HCT116 (cell line): ENCODE results near the gene THADA.

Source experiments
- MAX ChIP-seq: IDR thresholded peaks from 2 replicates; pipeline ENCODE4 v1.6.1; 2012
- POLR2A ChIP-seq: IDR thresholded peaks from 2 replicates; pipeline ENCODE4 v1.7.0; 2011; ENCODE audit warnings: borderline replicate concordance; ENCODE audit not compliant: insufficient read depth, insufficient read length; ENCODE audit errors: extremely low read depth
- SP1 ChIP-seq: IDR thresholded peaks from 2 replicates; pipeline ENCODE4 v1.6.1; 2012; ENCODE audit warnings: low read depth
- TF ChIP-seq, protein P1 (sequence below), 3 experiments: fragments of 200-600 bp in 1 of 3; sonication (generic) in 1 of 3; IDR thresholded peaks in 2 of 3; conservative IDR thresholded peaks in 1 of 3; 2 replicates each; pipeline ENCODE4 v1.5.1; 2012 to 2017; ENCODE audit warnings: low read depth in 2 of 3, low read length in 2 of 3, antibody characterized with exemption in 1 of 3, borderline replicate concordance in 1 of 3, control low read depth in 1 of 3, mild to moderate bottlenecking in 1 of 3, mixed read lengths in 1 of 3, mixed run types in 1 of 3, moderate library complexity in 1 of 3; ENCODE audit not compliant: insufficient read depth in 1 of 3
- TF ChIP-seq, protein P2 (sequence below): IDR thresholded peaks from 2 replicates; pipeline ENCODE4 v1.6.1; 2012

GRCh38 chr2:43318791-43319190 is 277.0 kb downstream of the THADA start:
- TF ChIP-seq, protein P1, sequence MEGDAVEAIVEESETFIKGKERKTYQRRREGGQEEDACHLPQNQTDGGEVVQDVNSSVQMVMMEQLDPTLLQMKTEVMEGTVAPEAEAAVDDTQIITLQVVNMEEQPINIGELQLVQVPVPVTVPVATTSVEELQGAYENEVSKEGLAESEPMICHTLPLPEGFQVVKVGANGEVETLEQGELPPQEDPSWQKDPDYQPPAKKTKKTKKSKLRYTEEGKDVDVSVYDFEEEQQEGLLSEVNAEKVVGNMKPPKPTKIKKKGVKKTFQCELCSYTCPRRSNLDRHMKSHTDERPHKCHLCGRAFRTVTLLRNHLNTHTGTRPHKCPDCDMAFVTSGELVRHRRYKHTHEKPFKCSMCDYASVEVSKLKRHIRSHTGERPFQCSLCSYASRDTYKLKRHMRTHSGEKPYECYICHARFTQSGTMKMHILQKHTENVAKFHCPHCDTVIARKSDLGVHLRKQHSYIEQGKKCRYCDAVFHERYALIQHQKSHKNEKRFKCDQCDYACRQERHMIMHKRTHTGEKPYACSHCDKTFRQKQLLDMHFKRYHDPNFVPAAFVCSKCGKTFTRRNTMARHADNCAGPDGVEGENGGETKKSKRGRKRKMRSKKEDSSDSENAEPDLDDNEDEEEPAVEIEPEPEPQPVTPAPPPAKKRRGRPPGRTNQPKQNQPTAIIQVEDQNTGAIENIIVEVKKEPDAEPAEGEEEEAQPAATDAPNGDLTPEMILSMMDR (IDR thresholded peaks at IDR 0.05 in 2 of 3, conservative IDR thresholded peaks at IDR 0.05 in 1 of 3; ENCODE audit: borderline replicate concordance in 1 of 3, insufficient read depth in 1 of 3, low read depth in 2 of 3, low read length in 2 of 3), result no peak
- TF ChIP-seq SP1, result no peak
- no peak for TF ChIP-seq POLR2A
- TF ChIP-seq MAX, result no peak
- TF ChIP-seq, protein P2, sequence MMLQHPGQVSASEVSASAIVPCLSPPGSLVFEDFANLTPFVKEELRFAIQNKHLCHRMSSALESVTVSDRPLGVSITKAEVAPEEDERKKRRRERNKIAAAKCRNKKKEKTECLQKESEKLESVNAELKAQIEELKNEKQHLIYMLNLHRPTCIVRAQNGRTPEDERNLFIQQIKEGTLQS, result no peak
